NCI-H187 (cell line): ENCODE results near the gene THAP9.
"Not testable (repeated sequence)": the region's sequence is repeated elsewhere in the genome, so short reads cannot be mapped to it uniquely, and the experiment has no call there.

Source experiments
- DNase-seq, 2 experiments: peaks; one replicate each; lab custom pipeline; 2025; lab: John Stamatoyannopoulos, UW

The THAP9 gene

DNA sequence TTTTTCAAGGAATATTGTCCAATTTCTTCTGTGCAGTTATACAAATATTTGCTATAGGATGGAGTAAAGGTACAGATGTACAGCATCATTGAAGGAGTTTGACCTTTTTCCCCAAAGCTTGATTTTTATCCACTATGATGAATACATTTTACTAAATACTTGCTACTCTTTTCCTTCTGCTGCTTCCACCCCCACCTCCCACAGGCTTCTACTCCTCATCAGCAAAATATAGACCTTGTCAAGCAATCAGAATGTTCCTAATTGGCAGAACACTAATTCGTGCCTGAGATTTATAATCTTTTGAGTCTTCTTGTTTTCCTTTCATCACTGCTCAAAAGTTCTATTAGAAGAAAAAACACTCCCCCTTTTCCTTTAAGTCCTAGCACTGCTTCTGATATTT is 3.8 kb upstream of the THAP9 start:
- DNase-seq, result no peak

DNA sequence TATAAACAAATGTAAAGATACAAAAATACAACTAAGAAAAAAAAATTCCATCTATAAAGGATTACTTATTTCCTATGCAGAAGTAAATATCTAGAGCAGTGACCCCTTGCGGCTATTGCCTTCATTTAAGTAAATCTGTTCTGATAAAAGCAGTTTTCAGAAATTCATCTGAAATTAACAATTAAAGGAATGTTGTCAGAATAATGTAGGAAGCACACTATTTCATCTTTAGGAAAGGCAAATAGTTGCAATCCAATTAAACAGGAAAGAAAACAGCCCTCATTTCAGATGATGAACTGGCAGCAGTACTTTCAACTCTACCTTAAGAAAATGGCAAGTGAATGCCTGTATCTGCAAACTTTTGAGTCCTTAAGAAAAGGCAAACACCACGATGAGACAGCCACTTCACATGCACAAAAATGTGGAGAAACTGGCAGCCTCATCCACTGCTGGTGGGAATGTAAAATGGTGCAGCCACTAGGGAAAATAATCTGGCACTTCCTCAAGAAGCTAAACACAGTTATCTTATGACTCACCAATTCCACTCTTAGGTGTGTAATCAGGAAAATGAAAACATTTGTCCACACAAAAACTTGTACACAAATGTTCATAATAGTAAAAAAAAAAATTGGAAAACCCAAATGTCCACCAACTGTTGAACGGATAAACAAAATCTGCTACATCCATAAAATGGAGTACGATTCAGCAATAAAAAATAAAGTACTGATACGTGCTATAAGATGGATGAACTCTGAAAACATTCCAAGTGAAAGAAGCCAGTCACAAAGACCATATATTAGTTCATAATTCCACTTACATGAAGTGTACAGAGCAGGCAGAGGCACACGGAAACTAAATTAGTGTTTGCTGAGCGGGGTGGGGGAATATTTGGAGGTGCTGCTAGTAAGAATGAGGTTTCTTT is 2.0 kb upstream of the THAP9 start:
- no peak for DNase-seq

DNA sequence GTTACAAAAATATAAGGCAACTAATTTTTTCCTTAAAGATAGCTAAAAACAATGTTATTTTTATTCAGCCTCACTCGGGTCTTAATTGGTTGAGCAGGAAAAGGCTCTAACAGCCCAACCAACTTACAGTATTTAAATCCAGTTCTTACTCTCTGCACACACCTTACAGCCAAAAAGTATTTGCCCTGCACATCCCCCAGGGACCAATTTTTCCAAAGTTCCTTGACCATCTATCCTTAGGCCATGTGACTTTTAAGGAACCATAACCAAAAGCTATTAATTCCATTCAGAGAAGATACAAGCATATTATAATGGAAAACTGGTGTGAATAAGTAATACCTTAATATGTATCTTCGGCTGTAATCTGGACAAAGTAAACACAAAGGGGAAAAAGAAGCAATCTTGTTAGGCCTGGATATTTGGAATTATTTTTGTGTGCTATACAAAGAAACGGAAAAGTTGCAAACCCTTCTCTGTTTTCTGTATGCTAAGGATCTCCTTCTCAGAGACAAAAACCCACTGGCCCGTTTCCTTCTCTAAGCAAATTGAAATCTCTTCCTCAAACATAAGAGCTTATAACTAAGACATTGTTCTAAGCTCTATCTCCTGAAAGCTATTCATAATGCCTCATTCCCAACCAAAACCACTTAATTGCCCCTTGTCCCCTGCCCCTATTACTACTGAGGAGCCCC is 1.0 kb upstream of the THAP9 start:
- peak in 1 of 2 experiments; percentile 67 for DNase-seq

DNA sequence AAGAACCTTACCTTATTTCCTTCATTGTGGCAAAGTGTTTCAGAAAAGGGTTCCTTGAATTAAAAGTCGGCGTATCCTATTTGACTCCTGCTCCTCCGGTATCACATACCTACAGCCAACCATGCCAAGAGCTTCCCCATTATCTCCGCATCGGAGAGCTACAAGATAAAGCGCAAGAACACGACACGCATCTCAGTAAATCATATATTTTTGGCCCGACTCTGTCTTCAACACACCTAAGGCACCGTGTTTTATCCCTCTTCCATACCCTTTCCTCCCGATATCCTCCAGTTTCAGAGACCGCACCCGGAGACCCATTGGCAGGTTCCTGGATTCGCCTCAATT is 497 bp upstream of the THAP9 start:
- peak in 1 of 2 experiments; percentile 82 for DNase-seq

DNA sequence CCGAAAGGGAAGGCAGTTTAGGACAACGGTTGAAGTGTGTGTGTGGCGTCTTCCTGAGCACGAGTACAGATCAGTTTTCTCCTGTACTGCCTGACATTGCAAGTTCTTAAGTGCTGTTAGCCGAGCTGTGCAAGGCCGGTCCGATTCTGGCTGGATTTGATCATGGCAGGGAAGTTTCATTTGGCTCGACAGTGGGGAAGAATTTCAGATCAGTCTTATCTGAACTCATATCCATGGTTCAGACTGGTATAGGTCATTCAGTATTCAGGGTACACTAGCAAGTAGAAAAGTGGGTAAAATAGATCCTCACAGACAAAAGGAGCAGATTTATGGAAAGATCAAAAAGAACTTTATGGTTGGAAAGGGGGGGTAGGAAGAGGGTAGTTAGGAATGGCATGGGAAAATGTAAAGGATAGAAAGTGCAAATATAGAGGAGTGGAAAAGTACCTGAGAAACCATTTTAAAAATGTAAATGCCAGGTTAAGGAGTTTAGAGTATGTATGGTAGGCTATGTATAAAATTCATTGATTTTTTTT is 716 bp downstream of the THAP9 start:
- no peak for DNase-seq

DNA sequence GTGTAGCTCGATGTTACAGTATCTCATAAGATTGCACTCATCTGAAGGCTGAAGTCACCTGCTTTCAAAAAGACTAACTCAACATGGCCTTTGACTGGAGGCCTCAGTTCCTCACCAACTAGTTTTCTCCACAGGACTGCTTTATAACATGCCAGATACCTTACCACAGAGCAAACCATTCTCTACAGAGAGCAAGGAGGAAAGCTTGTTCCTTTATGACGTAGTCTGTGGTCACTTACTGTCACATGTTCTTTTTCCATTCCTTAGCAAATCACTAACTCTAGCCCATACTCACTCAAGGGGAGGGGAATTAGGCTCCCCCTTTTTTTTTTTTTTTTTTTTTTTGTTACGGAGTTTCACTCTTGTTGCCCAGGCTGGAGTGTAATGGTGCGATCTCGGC is 3.2 kb downstream of the THAP9 start:
- DNase-seq, result no peak

DNA sequence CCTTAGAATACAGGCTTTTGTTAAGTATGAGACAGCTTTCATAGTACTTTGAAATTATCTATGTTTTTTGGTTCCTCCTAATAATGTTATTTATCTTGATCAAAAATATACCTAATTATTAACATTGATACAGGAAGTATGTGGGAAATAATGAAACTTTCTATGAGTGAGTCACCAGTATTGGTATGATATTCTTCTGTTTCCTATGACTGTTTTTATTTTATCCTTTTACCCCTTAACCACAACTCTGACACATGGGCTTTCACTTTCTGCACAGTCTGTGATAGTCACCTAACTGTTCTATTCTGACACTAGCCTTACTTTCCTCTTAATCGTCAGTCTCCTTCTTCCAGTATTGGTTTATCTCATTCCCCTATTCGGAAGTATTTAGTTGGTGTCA is 4.7 kb downstream of the THAP9 start:
- DNase-seq, result no peak

DNA sequence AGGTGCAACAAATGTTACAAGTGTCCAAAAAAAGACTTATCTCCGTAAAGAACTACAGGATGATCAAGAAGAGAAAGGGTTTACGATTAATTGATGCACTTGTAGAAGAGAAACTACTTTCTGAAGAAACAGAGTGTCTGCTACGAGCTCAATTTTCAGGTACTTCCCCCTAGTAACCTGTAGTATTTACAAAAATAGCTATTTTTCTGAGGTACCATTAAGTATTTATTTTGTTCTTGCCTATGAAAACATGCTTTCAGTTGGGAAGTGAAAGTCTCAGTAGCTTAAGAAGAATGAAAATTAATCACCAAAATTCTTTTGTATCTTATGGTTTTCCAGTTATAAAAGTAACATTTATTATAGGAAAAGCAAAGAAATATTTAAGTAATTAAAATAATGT is 5.9 kb downstream of the THAP9 start:
- DNase-seq, result no peak

DNA sequence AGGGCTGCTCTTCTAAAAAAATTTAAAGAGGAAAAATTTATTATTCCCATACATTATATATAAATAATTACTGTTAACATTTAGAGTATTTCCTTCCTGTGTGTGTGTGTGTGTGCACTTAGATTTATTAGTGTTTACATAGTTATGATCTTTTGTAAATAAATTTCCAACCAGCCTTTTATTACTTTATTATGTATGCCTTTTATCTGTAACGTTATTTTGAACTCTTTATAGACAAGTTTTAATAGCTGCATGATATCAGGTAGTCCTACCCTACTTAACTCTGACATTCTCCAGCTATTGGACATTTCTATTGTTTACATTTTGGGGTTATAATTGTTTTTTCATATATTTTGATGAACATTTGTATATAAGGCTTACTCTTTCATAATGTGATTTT is 8.8 kb downstream of the THAP9 start:
- no peak for DNase-seq

DNA sequence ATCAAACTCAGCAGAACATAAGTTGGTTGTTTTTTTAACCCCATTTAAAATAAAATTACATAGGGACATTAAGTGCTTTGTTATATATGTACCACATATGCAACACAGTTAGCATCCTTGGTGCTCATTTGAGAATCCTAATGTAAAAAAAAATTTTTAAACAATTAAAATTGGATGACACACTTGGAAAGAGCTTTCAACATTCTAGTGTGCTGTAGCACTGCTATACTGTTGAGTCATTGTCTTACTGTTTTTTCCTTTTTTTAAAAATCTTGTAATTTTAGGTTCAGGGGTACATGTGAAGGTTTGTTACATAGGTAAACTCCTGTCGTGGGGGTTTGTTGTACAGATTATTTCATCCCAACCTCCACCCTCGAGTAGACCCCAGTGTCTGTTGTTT is 12.8 kb downstream of the THAP9 start:
- no peak for DNase-seq

DNA sequence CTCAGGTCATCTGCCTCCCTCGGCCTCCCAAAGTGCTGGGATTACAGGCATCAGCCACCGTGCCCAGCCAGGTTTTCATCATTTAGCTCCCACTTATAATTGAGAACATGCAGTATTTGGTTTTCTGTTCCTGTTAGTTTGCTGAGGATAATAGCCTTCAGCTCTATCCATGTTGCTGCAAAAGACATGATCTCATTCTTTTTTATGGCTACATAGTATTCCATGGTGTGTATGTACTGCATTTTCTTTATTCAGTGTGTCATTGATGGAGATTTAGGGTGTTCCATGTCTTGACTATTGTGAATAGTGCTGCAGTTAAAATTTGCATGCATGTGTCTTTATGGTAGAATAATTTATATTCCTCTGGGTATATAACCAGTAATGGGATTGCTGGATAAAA is 13.4 kb downstream of the THAP9 start:
- not testable (repeated sequence) for DNase-seq

DNA sequence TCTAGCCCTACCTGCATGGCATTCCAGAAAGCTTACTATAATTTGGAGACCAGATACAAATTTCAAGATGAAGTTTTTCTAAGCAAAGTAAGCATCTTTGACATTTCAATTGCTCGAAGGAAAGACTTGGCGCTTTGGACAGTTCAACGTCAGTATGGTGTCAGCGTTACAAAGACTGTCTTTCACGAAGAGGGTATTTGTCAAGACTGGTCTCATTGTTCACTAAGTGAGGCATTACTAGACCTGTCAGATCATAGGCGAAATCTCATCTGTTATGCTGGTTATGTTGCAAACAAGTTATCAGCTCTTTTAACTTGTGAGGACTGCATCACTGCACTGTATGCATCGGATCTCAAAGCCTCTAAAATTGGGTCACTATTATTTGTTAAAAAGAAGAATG is 17.6 kb downstream of the THAP9 start:
- DNase-seq, result no peak

DNA sequence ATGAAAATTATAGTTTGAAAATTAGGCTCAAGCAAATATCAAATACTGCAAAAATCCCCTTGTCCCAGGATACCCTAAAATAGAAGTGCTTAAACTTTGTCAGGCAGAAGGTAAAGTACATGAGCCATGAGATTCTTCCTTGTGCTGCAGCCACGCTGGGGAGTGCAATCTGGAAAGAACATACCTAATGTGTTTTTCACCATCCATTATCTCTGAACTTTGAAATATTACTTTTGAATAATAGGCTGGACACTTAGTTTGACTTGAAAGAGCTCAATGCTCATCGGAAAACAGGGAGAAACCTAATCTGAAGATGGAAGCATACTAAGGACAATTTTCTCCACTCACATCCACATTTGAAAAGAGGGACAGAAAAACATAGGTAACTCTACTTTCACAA is 18.9 kb downstream of the THAP9 start:
- DNase-seq, result no peak

DNA sequence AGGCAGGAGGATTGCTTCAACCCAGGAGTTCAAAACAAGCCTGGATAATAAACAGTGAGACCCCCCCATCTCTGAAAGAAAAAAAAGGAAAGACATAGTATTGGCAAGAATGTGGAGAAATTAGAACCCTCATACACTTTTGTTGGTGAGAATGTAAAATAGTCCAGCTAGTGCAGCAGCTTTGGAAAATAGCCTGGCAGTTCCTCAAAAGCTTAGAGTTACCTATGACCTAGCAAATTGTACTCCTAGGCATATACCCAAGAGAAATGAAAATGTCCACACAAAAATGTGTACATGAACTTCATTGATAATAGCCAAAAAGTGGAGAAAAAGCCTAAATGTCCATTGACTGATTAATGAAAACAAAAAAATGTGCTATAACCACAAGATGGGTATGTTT is 21.3 kb downstream of the THAP9 start:
- DNase-seq, result no peak

DNA sequence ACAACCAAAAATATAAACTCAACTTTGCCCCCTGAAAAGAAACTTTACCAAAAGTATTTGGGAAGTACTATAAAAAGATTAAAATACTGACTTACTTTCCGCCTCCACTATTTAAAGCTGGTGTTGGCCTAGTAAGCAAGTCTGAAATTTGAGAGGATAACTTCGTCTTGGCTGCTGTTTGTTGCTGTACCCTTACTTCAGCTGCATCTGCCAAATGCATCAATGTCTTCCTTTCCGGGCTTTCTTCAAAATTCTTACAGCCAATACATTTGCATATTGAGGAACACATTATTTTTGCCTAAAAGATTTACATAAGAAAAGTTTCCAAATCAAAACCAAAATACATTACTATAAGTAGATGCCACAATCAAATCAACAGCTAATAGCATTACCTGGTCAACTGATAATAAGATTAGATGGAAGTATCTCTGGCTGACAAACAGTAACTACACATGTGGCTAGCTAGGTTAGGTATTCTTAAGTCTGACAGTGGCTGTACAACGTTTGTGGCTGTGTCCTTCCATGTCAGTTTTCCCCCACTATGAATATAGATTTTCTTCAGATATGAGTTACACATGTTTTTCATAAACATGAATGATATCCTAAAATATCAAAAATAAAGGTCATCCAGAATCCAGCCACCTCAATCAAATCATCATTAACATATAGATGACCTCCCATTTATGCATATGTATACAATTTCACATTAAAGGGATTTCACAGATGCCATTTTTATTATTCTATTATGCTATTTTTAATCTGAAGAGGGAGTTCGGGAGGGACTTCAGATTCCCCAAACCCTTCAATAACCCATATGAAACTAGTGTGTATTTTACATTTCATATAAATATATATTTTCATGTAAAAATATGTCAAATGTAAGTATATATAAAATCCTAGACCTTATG is 30.6 kb downstream of the THAP9 start:
- DNase-seq, result no peak

DNA sequence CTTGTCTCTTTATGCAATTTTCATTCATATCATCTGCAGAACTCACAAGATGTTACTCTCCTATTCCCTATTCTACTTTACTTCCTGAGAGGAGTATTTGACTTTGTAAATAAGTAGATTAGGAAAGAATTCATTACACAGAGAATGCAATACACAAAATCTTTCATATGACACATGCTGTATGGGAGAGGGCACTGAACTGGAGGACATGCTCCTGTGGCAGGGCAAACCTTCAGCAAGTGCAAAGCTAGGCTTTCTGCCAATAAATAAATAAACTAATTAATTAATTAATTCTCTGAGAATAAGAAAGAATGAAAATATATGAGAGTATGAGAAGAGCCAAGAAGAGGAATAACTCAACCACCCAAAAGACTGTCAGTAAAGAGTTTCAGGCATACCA is 33.9 kb downstream of the THAP9 start:
- DNase-seq, result no peak

DNA sequence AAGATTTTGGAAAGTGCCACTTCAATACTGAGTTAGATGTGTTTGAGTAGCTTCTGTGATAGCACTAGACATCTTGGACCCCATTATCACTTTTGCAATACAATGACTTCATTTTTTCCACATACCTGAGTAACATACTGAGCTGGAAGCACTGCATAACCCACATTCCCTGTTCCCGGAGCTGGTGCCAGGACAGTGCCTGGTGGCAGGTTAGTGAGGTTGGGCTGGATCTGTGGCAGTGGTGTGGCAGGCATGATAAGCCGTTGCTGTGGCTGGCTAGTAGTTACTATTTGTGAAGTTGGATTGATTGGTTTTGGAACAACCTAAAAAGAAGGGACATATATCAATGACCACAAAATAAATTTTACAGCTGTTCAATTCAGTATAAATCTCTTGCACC is 38.9 kb downstream of the THAP9 start:
- no peak for DNase-seq

DNA sequence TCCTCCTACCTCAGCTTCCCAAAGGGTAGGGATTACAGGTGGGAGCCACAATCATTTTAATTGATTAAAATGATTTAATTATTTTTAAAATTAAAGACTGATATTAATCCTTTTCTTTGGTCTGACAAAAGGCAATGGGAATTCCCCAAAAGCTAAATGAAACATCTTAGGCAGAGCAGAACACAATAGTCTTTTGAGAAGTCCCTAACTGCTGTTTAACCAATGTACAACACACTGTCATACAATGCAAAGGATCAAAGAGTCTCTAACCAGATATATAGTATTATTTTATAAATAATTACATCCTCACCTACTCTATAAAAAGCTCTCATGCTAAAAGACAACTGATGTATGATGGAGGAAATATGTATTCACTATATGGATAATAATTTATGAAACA is 47.0 kb downstream of the THAP9 start:
- DNase-seq, result no peak

DNA sequence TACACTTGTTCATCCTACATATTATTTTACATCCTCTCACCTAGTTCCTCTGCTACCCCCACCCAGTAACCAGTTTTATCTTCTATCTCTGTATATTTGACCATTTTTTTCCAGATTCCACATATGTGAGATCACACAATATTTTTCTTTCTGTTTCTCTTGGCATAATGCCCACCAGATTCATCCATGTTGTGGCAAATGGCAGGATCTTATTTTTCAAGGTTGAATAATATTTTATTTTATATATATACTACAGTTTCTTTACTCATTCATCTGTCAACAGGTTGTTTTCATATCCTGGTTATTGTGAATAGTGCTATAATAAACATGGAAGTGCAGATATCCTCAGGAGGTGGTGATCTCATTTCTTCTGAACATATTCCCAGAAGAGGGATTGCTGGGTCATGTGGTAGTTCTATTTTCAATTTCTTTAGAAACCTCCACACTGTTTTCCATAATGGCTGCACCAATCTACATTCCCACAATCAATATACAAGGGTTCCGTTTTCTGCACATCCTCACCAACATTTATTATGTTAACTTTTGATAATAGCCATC is 48.2 kb downstream of the THAP9 start:
- no peak for DNase-seq

DNA sequence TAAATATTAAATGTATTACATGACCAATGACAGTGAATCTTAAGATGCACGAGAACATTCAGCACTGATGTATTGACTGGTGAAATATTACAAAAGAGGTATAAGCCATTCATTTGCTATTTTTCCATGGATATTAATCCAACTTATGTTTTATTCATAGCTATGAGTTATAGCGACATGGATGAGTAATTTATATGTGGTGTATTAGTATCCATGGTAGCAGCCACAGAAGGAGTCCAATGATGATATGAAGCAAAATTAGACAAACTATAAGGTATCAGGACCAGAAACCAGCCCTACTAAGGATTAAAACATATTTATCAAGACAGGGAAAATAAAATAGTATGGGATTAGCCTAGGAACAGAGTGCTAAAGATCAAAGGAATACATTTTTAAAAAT is 50.7 kb downstream of the THAP9 start:
- no peak for DNase-seq

DNA sequence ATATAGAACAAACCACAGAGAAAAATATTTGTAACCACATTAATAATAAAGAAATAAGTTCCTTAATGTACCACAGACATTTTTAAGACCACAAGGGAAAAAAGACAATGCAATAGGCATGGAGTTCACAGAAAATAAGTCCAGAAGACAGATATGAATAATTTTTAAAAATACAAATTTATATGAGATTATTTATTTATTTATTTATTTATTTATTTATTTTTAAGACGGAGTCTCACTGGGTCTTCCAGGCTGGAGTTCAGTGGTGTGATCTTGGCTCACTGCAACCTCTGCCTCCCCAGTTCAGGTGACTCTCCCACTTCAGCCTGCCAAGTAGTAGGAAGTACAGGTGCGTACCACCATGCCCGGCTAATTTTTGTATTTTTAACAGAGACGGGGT is 53.7 kb downstream of the THAP9 start:
- no peak for DNase-seq

DNA sequence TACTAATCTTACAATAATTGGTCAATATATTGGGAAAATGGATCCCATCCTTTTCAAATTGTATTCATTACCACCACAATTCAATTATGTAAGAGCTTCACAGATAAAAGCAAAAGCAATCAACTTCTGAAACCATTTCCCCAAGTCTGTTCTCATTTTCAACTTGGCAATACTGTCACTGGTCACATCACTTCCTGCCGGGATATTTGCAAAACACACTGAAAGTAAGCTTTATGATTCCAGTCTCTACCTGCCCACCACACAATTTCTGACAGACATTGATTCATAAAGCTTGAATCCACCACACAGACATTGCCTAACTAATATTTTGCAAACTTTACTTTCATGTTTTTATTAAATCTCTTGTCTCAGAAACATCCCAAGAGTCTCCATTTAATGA is 56.5 kb downstream of the THAP9 start:
- DNase-seq, result no peak
